Measurements from ENCODE around the gene BICRA. TPM values are rescaled to one million over a fixed set of nuclear protein-coding genes. Genes with fewer than 3 reads are reported as not detected.

The BICRA gene
- total and polyA plus RNA-seq, 2 of the 8 experiments (the other 6 are each of a cell fraction or from before 2014, with no cell fraction given), result 1.5 to 29.2 TPM

- Histone ChIP-seq H3K27ac (ENCODE audit: low read depth, low read length) (no peak overlapping the region), H3K36me3 (ENCODE audit: control insufficient read depth in 2 of 4, insufficient read depth in 4 of 4, low read length in 3 of 4) (no peaks in the 10 kb centered on the region; a peak in 1 of 8 replicates), H3K27me3 (replicated peaks in 1 of 4; ENCODE audit: control insufficient read depth in 3 of 4, extremely low read depth in 1 of 4, insufficient read depth in 3 of 4, low read length in 3 of 4) (no peaks in the 10 kb centered on the region), H3K9ac (replicated peaks in 1 of 4; ENCODE audit: extremely low read depth in 1 of 4, low read depth in 3 of 4, low read length in 3 of 4) (no peak overlapping the region; a peak in 1 of 7 replicates), H2BK5ac (ENCODE audit: low read depth, low read length) (peak overlapping the region; percentile 52; the same call in 1 of the 2 replicates), H2BK12ac (ENCODE audit: low read depth, low read length) (0 out of 2 replicates have a peak overlapping the region, but pooled peaks have one; percentile 39), H3K4ac (replicated peaks; ENCODE audit: insufficient read length, low read depth, low read length) (no peak overlapping the region), H2AK5ac (ENCODE audit: low read depth, low read length) (0 out of 2 replicates have a peak overlapping the region, but pooled peaks have one; percentile 24), H3K23me2 (ENCODE audit: low read depth, low read length) (peaks cover 3% of the 10 kb centered on the region), H4K5ac (ENCODE audit: insufficient read length, low read depth, low read length) (no peak overlapping the region), H3K18ac (ENCODE audit: extremely low read depth, low read length) (peak overlapping the region; percentile 68; the same call in 1 of the 2 replicates), H3K14ac (ENCODE audit: insufficient read length) (no peak overlapping the region), H3K4me2 (ENCODE audit: insufficient read depth in 1 of 2, low read depth in 2 of 2, low read length in 2 of 2) (peak overlapping the region; percentile 78 to 88), H3K4me1 (replicated peaks in 1 of 4; ENCODE audit: control insufficient read depth in 3 of 4, insufficient read depth in 4 of 4, low read length in 3 of 4) (peaks cover 15 to 35% (median 28%) of the 10 kb centered on the region in 4 experiments), H3K56ac (replicated peaks; ENCODE audit: insufficient read length, low read depth, low read length) (no peak overlapping the region), H2AFZ (ENCODE audit: low read length) (no peak overlapping the region), H2BK20ac (ENCODE audit: low read length) (no peak overlapping the region), H3K9me3 (ENCODE audit: insufficient read depth in 2 of 2, low read depth in 1 of 2, low read length in 1 of 2) (no peaks in the 10 kb centered on the region), H3K4me3 (ENCODE audit: extremely low read depth in 1 of 4, insufficient read depth in 2 of 4, low read depth in 3 of 4, low read length in 4 of 4) (peak overlapping the region in 3 of 4 experiments; percentile 23 to 98 (median 89); a peak in 3 of 8 replicates), H3K79me2 (ENCODE audit: control insufficient read depth in 1 of 2, insufficient read depth in 2 of 2, low read length in 2 of 2) (peaks cover 35 to 68% of the 10 kb centered on the region in 2 experiments), H3K23ac (ENCODE audit: insufficient read length) (no peak overlapping the region), H4K8ac (ENCODE audit: extremely low read depth, insufficient read depth, low read length) (no peak overlapping the region), H2BK15ac (ENCODE audit: low read length) (peak overlapping the region; percentile 72; the same call in 1 of the 2 replicates), H4K20me1 (replicated peaks in 1 of 2; ENCODE audit: control insufficient read depth in 1 of 2, insufficient read depth in 2 of 2, low read length in 2 of 2) (peaks cover 9 to 11% of the 10 kb centered on the region in 2 experiments), H2BK120ac (replicated peaks; ENCODE audit: low read depth, low read length) (no peak overlapping the region), H4K91ac (replicated peaks; ENCODE audit: insufficient read length, low read length) (no peak overlapping the region), H3K79me1 (ENCODE audit: low read depth, low read length) (peaks cover 19% of the 10 kb centered on the region)
- no peak for FAIRE-seq
- CTCF ChIA-PET (ENCODE audit: partially characterized antibody), result interaction anchor here (0.8 to 1.6 kb wide), 12 partner anchors 10 to 127 kb away, joined by 3 to 5 read pairs (median 3); partner anchors contain the start of gene KPTN
- 78% methylated on average over 7 of the region's 7 CpGs; no CpG with 5 or more reads in 1 of the 2 experiments for WGBS, 2 experiments (ENCODE audit: extremely low coverage in 1 of 2, insufficient coverage in 1 of 2, insufficient read length in 1 of 2, insufficient replicate concordance in 2 of 2, low coverage in 1 of 2, low lambda C conversion rate in 2 of 2, missing lambda C conversion rate in 1 of 2)
- POLR2A ChIA-PET (ENCODE audit: partially characterized antibody), result interaction anchor here (0.6 to 6.1 kb wide), 9 partner anchors 8 to 219 kb away, joined by 3 to 59 read pairs (median 3); no protein-coding TSS in a partner anchor
- no peak for DNase-seq (ENCODE audit: low read depth in 1 of 2, low spot score in 2 of 2)
- TF ChIP-seq KDM4A (IDR thresholded peaks at IDR 0.05; ENCODE audit: low read depth, low read length, severe bottlenecking) (no peak), FOSL1 (IDR thresholded peaks at IDR 0.05; ENCODE audit: insufficient read depth, low read depth, low read length) (no peak), KDM5A (IDR thresholded peaks at IDR 0.05; ENCODE audit: low read length) (no peak), POLR2A (IDR thresholded peaks at IDR 0.05; ENCODE audit: control extremely low read depth in 1 of 2, low read depth in 2 of 2, low read length in 2 of 2) (no peak), HDAC2 (IDR thresholded peaks at IDR 0.05; ENCODE audit: borderline replicate concordance in 1 of 2, low read depth in 2 of 2, low read length in 2 of 2) (no peak), CHD2 (IDR thresholded peaks at IDR 0.05; ENCODE audit: low read length) (no peak), CTBP2 (IDR thresholded peaks at IDR 0.05; ENCODE audit: borderline replicate concordance, insufficient read depth, insufficient read length, low read length) (no peak), MAFK (IDR thresholded peaks at IDR 0.05; ENCODE audit: low read depth, low read length) (no peak), TEAD4 (IDR thresholded peaks at IDR 0.05; ENCODE audit: low read depth, low read length) (no peak), RNF2 (IDR thresholded peaks at IDR 0.05; ENCODE audit: borderline replicate concordance, low read depth, low read length, missing control alignments, poor library complexity, severe bottlenecking) (no peak), EGR1 (IDR thresholded peaks at IDR 0.05; ENCODE audit: borderline replicate concordance, low read depth, low read length) (no peak)
Measured at GRCh38 chr19:47610902-47611301, 2.0 kb downstream of the BICRA start.

All from H1 (cell line).